H1 (cell line): ENCODE measurements around the gene IQGAP1. TPM values are rescaled to one million over a fixed set of nuclear protein-coding genes. Genes with fewer than 3 reads are reported as not detected.

Experiments used
- CHD7 ChIP-seq: fragments of 300-600 bp; sonication (generic); IDR thresholded peaks from 2 replicates; pipeline ENCODE4 v1.7.1; 2012; ENCODE audit warnings: low read length, moderate library complexity, mild to moderate bottlenecking, inconsistent platforms; ENCODE audit not compliant: insufficient replicate concordance
- EP300 ChIP-seq, 2 experiments: IDR thresholded peaks; 1 replicate in 1 of 2; 2 replicates in 1 of 2; pipeline ENCODE4 v1.6.1; 2011 to 2012; ENCODE audit warnings: low read depth in 2 of 2, low read length in 2 of 2, mild to moderate bottlenecking in 2 of 2, borderline replicate concordance in 1 of 2, inconsistent platforms in 1 of 2, moderate library complexity in 1 of 2
- KDM4A ChIP-seq: IDR thresholded peaks from one replicate; pipeline ENCODE4 v1.7.1; 2012; ENCODE audit warnings: low read depth, mild to moderate bottlenecking, moderate library complexity, low read length, inconsistent platforms; ENCODE audit not compliant: severe bottlenecking
- RAD21 ChIP-seq, 2 experiments: IDR thresholded peaks in 1 of 2; conservative IDR thresholded peaks in 1 of 2; 2 replicates each; pipeline ENCODE4 v1.6.1; 2011; ENCODE audit warnings: low read depth in 2 of 2, low read length in 2 of 2, improper control_type of control experiment in 1 of 2, inconsistent platforms in 1 of 2, mild to moderate bottlenecking in 1 of 2, moderate library complexity in 1 of 2
- RXRA ChIP-seq: IDR thresholded peaks from 2 replicates; pipeline ENCODE4 v1.6.1; 2011; ENCODE audit warnings: low read depth, mild to moderate bottlenecking, low read length, moderate library complexity; ENCODE audit not compliant: insufficient read depth
- SP4 ChIP-seq: IDR thresholded peaks from 2 replicates; pipeline ENCODE4 v1.6.1; 2012; ENCODE audit warnings: low read length, inconsistent platforms
- polyA plus RNA-seq, 7 experiments: library from polyadenylated mRNA; depleted of rRNA in 3 of 7; stranded (reverse) in 5 of 7; unstranded in 2 of 7; fragments of >200 nt in 5 of 7; fragments of 200-250 nt in 2 of 7; gene quantifications; 1 replicate in 5 of 7; 2 replicates in 1 of 7; 4 replicates in 1 of 7; pipeline versions ENCODE4 v1.2.1 to v1.2.3, GENCODE V29; 2011 to 2013; ENCODE audit warnings: missing spikeins in 2 of 7, mixed read lengths in 2 of 7
- total RNA-seq: library from RNA; stranded (reverse); fragmentation: NEBNext Ultra II Directional; extraction: Animal tissue kit (Norgen Biotek cat#: 25700); gene quantifications from 2 replicates; pipeline ENCODE4 v1.2.1, GENCODE V29; 2021

IQGAP1 gene
- total and polyA plus RNA-seq, 2 of the 8 experiments (the other 6 are each of a cell fraction or from before 2014, with no cell fraction given), result 56.0 to 138 TPM

GRCh38 chr15:90365414-90366055, 22.5 kb upstream of the IQGAP1 start (continued):
- TF ChIP-seq CHD7 (no peak), EP300 (IDR thresholded peaks at IDR 0.05; ENCODE audit: borderline replicate concordance in 1 of 2, low read depth in 2 of 2, low read length in 2 of 2) (no peak), SP4 (no peak), RAD21 (IDR thresholded peaks at IDR 0.05 in 1 of 2, conservative IDR thresholded peaks at IDR 0.05 in 1 of 2; ENCODE audit: low read depth in 2 of 2, low read length in 2 of 2) (no peak), KDM4A (no peak), RXRA (no peak)
